NCI-H748 (cell line): ENCODE data around the gene CEP250.

Source experiments
- DNase-seq: peaks from one replicate; lab custom pipeline; 2025; ENCODE audit not compliant: unreplicated experiment; lab: John Stamatoyannopoulos, UW

The CEP250 gene

DNA sequence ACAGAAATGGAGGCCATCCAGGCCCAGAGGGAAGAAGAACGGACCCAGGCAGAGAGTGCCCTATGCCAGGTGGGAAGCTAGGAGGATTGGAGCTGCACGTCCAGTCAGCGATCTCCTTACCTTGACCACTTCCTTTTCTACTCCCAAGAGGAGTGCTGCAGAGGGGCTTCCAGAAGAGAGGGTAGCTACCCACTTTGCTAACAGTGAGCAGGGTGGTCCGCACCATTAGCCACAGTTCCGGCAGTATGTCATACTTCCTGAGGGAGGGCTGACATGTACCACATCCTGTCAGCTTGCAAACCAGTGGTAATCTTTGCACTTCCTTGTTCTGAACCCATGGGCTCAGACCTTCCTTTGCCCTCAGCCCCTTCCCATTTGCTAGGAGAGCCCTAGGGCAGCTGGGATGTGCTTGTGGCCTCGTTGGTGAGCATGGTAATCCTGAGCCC, 35.4 kb downstream of the CEP250 start:
- no peak for DNase-seq

GRCh38 chr20:35491823-35492222, 36.4 kb downstream of the CEP250 start:
- DNase-seq: no peak

DNA sequence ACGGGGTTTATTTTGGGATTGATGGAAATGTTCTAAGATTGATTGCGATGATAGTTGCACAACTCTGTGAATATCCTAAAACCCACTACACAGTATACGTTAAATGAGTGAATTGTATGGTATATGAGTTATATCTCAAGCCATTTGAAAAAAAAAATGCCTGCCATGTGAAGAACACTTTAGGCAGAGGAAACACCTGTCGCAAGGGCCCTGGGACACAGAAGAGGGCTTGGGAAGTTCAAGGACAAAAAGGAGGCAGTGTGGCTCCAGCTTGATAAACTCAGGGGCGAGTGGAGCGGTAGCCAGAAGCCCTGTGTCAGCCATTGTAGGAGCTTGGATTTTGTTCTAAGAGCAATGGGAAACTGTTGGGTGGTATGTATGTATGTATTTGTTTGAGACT, 37.0 kb downstream of the CEP250 start:
- no peak for DNase-seq

- no peak for DNase-seq
These were observed 41.1 kb downstream of the CEP250 start for GRCh38 chr20:35496481-35496880.

DNA sequence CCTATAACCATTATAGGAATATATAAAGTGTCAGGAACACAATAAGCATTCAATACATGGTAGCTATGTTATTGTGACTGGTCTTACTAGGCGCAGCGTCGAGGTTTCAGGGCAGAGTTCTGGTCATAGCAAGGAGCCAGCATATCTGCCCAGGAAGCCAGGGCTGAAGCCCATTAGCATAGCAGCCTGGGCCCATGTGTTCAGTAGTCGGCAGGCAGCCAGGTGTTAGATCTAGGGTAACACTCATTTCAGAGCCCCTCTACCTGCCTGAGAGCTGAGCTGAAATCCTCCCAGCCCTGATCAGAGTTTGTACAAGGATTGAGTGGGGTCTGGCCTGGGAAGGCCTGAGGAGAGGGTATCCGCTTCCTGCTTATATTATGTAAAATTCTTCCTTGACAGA, 41.9 kb downstream of the CEP250 start:
- no peak for DNase-seq

GRCh38 chr20:35497780-35498189, 42.4 kb downstream of the CEP250 start:
- no peak for DNase-seq

DNA sequence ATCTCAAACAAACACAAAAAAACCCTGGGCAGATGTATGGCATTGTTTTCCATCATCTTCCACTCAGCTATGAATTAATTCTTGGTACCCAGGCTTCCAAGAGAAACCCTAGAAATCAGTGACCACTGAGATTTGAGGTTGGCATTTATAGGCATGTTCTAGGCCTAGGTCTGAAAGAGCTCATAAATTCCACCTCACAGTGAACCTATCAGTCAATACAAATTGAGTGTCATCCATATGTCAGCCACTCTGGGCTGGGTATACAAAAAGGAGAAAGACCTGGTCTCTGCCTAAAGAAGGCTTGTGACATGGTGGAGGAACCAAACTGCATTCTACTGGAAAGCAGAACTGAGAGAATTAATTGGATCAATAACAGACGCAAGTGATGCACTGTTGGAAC, 43.9 kb downstream of the CEP250 start:
- DNase-seq: no peak

- no peak for DNase-seq
These were observed 47.0 kb downstream of the CEP250 start for GRCh38 chr20:35502352-35502751.

DNA sequence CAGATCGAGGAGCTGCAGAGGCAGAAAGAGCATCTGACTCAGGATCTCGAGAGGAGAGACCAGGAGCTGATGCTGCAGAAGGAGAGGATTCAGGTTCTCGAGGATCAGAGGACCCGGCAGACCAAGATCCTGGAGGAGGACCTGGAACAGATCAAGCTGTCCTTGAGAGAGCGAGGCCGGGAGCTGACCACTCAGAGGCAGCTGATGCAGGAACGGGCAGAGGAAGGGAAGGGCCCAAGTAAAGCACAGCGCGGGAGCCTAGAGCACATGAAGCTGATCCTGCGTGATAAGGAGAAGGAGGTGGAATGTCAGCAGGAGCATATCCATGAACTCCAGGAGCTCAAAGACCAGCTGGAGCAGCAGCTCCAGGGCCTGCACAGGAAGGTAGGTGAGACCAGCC, 47.9 kb downstream of the CEP250 start:
- DNase-seq: no peak

DNA sequence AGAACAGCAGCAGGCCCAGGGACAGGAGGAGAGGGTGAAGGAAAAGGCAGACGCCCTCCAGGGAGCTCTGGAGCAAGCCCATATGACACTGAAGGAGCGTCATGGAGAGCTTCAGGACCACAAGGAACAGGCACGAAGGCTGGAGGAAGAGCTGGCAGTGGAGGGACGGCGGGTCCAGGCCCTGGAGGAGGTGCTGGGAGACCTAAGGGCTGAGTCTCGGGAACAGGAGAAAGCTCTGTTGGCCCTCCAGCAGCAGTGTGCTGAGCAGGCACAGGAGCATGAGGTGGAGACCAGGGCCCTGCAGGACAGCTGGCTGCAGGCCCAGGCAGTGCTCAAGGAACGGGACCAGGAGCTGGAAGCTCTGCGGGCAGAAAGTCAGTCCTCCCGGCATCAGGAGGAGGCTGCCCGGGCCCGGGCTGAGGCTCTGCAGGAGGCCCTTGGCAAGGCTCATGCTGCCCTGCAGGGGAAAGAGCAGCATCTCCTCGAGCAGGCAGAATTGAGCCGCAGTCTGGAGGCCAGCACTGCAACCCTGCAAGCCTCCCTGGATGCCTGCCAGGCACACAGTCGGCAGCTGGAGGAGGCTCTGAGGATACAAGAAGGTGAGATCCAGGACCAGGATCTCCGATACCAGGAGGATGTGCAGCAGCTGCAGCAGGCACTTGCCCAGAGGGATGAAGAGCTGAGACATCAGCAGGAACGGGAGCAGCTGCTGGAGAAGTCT, 48.6 kb downstream of the CEP250 start:
- DNase-seq: no peak

GRCh38 chr20:35504751-35505150, 49.4 kb downstream of the CEP250 start:
- DNase-seq: no peak

DNA sequence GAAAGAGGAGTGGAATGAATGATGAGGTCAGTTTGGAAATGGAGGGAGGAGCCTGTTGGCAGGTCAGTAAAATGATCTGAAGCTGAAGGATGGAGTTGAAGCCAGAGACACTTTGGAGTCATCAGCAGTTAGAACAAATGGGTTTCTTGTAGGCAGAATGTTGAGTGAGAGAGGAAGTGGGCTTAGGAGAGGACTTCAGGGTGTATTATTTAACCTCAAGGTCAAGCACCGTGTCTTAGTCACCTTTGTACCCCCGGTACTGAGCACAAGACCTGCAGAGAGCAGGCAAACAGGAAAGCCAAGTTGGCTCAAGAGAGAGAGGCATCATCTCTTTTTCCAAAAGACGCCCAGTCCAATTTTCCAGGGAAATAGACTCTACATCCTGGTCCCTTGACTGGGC, 50.8 kb downstream of the CEP250 start:
- DNase-seq: no peak

DNA sequence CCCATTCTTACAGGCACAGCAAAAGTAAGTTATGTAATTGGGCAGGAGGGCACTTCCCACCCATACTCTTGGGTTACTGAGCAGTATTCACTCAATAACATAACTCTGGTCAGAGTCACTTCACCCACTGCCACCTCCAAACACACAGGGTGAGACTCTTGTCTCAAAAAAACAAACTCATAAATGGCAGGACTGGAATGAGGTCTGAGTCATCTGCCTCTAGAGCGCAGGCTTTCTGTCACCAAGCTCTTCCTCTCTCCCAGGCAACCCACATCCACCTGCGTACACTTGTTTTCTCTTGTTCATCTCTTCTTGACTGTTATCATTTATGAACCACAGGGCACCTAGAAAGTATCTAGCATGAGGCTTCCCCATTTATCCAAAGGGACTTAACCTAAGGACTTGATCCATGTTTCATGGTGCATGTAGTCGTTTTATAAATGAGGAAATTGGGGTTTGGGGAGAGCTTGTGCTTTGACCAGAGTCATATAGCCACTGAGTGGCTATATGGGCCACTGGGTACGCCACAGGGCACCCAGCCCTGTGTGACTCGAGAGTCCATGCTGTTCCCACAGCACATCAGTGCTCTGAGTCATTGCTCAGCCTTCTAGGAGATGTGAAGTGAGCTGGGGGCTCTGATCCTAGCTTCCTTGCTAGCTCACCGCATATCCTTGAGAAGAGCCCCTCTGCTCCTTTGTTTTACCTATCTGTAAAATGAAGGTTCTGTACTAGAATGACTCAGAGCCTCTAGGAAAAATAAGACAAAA, 51.7 kb downstream of the CEP250 start:
- no peak for DNase-seq

DNA sequence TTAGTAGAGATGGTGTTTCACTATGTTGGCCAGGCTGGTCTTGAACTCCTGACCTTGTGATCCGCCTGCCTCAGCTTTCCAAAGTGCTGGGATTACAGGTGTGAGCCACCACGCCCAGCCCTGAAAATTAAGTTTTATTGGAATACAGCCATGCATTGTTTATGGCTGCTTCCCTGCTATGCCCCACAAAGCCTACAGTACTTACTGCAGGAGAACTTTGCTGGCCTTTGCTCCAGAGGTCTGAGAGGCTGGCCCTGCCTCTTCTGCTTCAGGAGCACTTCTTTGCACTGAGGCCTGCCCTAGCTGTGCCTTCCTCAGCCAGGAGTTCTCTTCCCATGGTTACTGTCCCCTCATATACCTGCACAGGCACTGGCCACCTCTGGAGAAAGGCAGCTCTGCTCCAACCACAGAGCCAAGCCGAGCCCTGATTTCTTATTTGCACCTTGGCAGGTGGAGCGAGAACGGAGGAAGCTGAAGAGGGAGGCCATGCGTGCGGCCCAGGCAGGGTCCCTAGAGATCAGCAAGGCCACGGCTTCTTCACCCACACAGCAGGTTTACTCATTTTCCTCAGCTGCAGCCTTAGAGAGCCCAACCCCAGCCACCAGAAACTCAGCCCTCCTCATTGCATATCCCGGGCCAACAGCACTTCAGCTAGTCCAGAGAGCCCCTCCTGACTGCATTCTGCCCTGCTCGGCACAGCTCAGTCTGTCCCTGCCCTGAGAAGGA, 53.3 kb downstream of the CEP250 start:
- no peak for DNase-seq

DNA sequence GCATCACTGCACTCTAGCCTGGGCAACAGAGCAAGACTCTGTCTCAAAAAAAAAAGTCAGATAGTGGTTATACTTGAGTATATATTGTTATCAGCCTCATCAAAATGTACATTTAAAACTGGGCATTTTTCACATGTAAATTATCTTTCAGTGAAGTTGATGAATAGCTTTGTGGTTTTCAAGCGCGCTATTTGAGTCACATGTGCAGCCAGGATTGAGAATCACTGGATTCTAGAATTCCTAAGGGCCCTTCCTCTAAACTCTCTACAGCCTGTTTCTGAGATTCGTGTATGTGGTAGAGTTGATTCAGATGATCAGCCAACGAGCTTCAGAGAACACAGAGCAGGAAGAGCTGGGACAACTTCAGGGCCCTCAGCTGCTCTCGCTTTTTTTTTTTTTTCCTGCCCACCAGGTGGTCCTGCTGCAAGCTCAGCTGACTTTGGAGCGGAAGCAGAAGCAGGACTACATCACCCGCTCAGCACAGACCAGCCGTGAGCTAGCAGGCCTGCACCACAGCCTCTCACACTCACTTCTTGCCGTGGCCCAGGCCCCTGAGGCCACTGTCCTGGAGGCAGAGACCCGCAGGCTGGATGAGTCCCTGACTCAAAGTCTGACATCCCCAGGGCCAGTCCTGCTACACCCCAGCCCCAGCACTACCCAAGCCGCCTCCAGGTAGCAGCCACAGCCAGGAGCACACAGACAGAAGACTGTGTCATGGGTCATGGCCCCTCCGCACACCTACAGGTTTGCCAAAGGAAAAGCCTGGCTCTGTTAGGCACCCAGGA, 55.7 kb downstream of the CEP250 start:
- DNase-seq: no peak

- peak; percentile 38 for DNase-seq
These were observed 56.5 kb downstream of the CEP250 start for GRCh38 chr20:35511814-35512420.

- no peak for DNase-seq
These were observed 59.1 kb downstream of the CEP250 start for GRCh38 chr20:35514371-35514932.

GRCh38 chr20:35515341-35515740, 59.9 kb downstream of the CEP250 start:
- no peak for DNase-seq

- DNase-seq: no peak
These were observed 60.7 kb downstream of the CEP250 start for GRCh38 chr20:35515949-35516645.

- DNase-seq: no peak
These were observed 61.7 kb downstream of the CEP250 start for GRCh38 chr20:35517125-35517524.
